Cardiac fibroblast (primary cell): ENCODE measurements around the gene KLK4.

Experiments used
- DNase-seq, 2 donors: peaks; one replicate each; pipeline versions ENCODE4 v3.0.0 to v3.0.0-alpha.2; 2010; ENCODE audit warnings: low read depth in 2 of 2
- H3K4me3 ChIP-seq, 2 donors: replicated peaks in 1 of 2; 1 replicate in 1 of 2; 2 replicates in 1 of 2; pipeline ENCODE4 v1.5.1; 2011; ENCODE audit warnings: low read depth in 2 of 2, low read length in 2 of 2, mild to moderate bottlenecking in 2 of 2, moderate library complexity in 1 of 2
- CTCF ChIP-seq: IDR thresholded peaks from one replicate; pipeline ENCODE4 v1.5.1; 2011; ENCODE audit warnings: low read depth, mild to moderate bottlenecking, low read length, inconsistent platforms

The KLK4 gene

GRCh38 chr19:50921426-50922316 is 10.5 kb upstream of the KLK4 start:
- DNase-seq: no peak
- no peak overlapping the region for H3K4me3 ChIP-seq
- TF ChIP-seq CTCF: no peak

DNA sequence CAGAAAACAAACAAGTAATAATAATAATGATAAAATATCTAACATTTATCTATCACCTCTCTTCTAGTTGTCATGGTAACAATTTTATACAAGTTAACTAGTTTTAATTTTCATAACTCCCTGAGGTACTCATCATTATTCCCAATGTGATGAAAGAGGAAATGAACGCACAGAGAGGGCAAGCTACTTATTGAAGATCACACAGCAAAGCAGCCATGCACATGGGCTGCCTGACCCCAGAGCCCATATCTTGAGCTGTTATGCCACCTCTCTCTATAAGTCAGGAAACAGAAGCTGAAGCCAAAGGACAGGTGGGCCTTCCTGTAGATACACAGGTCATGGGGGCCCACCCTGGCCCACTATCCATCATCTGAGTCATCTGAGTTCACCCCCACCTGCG is 4.9 kb upstream of the KLK4 start:
- no peak for TF ChIP-seq CTCF
- H3K4me3 ChIP-seq: no peak overlapping the region
- DNase-seq: no peak

- no peak overlapping the region for H3K4me3 ChIP-seq
- DNase-seq: no peak
- no peak for TF ChIP-seq CTCF
Measured at GRCh38 chr19:50912727-50913716, 1.8 kb upstream of the KLK4 start.

- H3K4me3 ChIP-seq: no peak overlapping the region
- no peak for DNase-seq
- no peak for TF ChIP-seq CTCF
Measured at GRCh38 chr19:50912102-50912599, 956 bp upstream of the KLK4 start.

DNA sequence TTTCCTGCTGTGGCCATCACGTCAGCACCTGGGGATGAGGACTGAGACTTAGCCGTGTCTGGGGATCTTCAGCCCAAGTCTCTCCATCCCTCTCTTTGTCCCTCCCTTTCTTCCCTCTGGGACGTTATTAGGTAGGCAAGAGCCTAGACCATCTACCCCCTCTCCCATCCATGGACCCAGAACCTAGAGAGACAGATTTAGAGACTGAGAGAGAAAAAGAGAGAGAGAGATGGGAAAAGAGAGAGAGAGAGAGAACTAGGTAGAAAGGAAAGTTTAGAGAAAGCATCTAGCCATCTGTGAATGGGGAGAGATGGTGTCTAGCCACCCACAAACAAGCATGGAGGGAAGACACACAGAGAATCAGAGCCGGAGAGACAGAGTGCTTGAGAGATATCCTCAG is 473 bp downstream of the KLK4 start:
- H3K4me3 ChIP-seq: no peak overlapping the region
- DNase-seq: no peak
- TF ChIP-seq CTCF: no peak

GRCh38 chr19:50909240-50910070 is 1.7 kb downstream of the KLK4 start:
- H3K4me3 ChIP-seq: no peak overlapping the region
- TF ChIP-seq CTCF: no peak
- DNase-seq: peak; percentile 40 to 48
